Pancreas (tissue), 10 donors: ENCODE measurements around the gene SREBF1. TPM values are rescaled to one million over a fixed set of nuclear protein-coding genes. Genes with fewer than 3 reads are reported as not detected.

ENCODE experiments used
- ATAC-seq, 4 donors: fragments of 200-7000 bp; cut with Tn5 transposase; one replicate each; pipeline versions ENCODE4 v1.8.0 to v1.9.1; 2020; ENCODE audit warnings: mild to moderate bottlenecking in 4 of 4, moderate library complexity in 4 of 4
- DNase-seq, 6 donors: peaks; one replicate each; pipeline ENCODE4 v3.0.0-alpha.2; 2020
- FAIRE-seq: peaks from 2 replicates; lab custom pipeline; 2012; peaks lifted over from hg19 to GRCh38; lab: Jason Lieb, UNC
- H3K27ac ChIP-seq, 4 donors: fragments of 200-600 bp; sonication (generic); 1 replicate in 3 of 4; 2 replicates in 1 of 4; pipeline versions ENCODE4 v1.5.0 to v1.8.0; 2020
- H3K27me3 ChIP-seq, 4 donors: fragments of 200-600 bp; one replicate each; pipeline ENCODE4 v1.8.0; 2021
- H3K36me3 ChIP-seq, 3 donors: fragments of 200-600 bp; sonication (generic) in 1 of 3; one replicate each; pipeline versions ENCODE4 v1.5.0 to v1.8.0; 2020 to 2021
- H3K4me1 ChIP-seq, 3 donors: fragments of 200-600 bp; one replicate each; pipeline ENCODE4 v1.8.0; 2021
- H3K4me3 ChIP-seq, 4 donors: fragments of 200-600 bp; sonication (generic) in 2 of 4; one replicate each; pipeline versions ENCODE4 v1.5.0 to v1.8.0; 2020 to 2021
- H3K9me3 ChIP-seq, 4 donors: fragments of 200-600 bp; one replicate each; pipeline ENCODE4 v1.8.0; 2021
- WGBS, 2 donors: extraction: QIAGEN DNeasy Blood & Tissue Kit; methylation state at CpG; one replicate each; pipeline ENCODE4 v1.1.7; 2013; 5-methylcytosine and 5-hydroxymethylcytosine counted together
- intact Hi-C, 3 donors: fragments of 100-400 bp; cut with DNase I; formaldehyde crosslinking; loops; one replicate each; pipeline versions ENCODE4 v1.11.1 to v1.14.2; 2022
- polyA plus RNA-seq, 2 donors: library from polyadenylated mRNA; stranded (reverse); fragments of 200-250 nt; gene quantifications; one replicate each; pipeline ENCODE4 v1.2.3, GENCODE V29; 2013
- total RNA-seq, 6 donors: library from RNA; stranded (reverse); fragmentation: NEBNext Ultra II Directional in 4 of 6; extraction: Animal tissue kit (Norgen Biotek cat#: 25700) in 4 of 6; gene quantifications; one replicate each; pipeline versions ENCODE4 v1.2.1 to v1.2.4, GENCODE V29; 2021 to 2023
- TF ChIP-seq, protein P1 (sequence below), 4 donors: fragments of 200-600 bp; sonication (generic) in 3 of 4; IDR thresholded peaks; one replicate each; pipeline versions ENCODE4 v1.5.0 to v1.8.0; 2021; ENCODE audit warnings: antibody characterized with exemption in 4 of 4
- donor health status: healthy with polysubstance abuse.
- donor health status: DM: no; HTN: no; CAD: no; lungs with moderate emphysema.
- donor health status: DM: no; HTN: no; CAD: no.
- donor health status: control.
- donor health status: control.
- donor health status: Bipolar disorder and iron deficiency.
- donor health status: DM: yes; HTN: yes; CAD: no.
- donor health status: DM: no; HTN: no; CAD: no.
- donor health status: DM: no; HTN: no; CAD: no.
- donor health status: DM: yes; HTN: yes; CAD: no.

Gene SREBF1
- total and polyA plus RNA-seq, 8 donors: 12.0 to 77.5 (median 32.3) TPM

DNA sequence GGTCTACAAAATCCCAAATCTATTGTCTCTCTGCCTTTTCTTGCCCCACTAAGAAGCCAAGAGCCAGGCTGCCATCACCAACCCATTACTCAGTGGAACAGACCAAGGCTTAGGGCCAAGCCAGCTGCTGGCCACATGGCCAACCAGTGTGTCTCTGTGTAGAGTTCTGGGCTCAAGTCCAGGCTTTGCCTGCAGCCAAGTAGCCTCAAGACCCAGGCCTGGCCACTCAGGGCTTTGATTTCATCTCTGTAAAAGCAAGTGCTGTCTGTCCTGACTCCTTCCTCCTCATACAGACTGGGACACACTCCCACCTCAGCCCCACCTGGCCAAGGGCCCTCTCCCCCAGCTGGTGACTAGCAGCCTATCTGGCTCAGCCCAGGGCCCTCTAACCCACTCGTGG, 14.6 kb downstream of the SREBF1 start:
- H3K27me3 ChIP-seq: no peaks in the 10 kb centered on the region
- H3K4me3 ChIP-seq: peak overlapping the region in 1 of 4 donors; percentile 56
- H3K9me3 ChIP-seq: no peaks in the 10 kb centered on the region
- H3K4me1 ChIP-seq: peaks cover 24 to 48% (median 32%) of the 10 kb centered on the region in 3 donors
- FAIRE-seq (no peak), ATAC-seq (peak; percentile 30 to 47 (median 34)), DNase-seq (peak in 5 of 6 donors; percentile 72 to 86 (median 76))
- WGBS, 2 donors: 25 to 34% methylated on average over 1 of the region's 1 CpG
- peaks cover 0 to 5% (median 0%) of the 10 kb centered on the region in 3 donors for H3K36me3 ChIP-seq
- peak overlapping the region in 1 of 4 donors; percentile 11 for H3K27ac ChIP-seq
- intact Hi-C loops: no loop called here
- TF ChIP-seq, protein P1, sequence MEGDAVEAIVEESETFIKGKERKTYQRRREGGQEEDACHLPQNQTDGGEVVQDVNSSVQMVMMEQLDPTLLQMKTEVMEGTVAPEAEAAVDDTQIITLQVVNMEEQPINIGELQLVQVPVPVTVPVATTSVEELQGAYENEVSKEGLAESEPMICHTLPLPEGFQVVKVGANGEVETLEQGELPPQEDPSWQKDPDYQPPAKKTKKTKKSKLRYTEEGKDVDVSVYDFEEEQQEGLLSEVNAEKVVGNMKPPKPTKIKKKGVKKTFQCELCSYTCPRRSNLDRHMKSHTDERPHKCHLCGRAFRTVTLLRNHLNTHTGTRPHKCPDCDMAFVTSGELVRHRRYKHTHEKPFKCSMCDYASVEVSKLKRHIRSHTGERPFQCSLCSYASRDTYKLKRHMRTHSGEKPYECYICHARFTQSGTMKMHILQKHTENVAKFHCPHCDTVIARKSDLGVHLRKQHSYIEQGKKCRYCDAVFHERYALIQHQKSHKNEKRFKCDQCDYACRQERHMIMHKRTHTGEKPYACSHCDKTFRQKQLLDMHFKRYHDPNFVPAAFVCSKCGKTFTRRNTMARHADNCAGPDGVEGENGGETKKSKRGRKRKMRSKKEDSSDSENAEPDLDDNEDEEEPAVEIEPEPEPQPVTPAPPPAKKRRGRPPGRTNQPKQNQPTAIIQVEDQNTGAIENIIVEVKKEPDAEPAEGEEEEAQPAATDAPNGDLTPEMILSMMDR (IDR thresholded peaks at IDR 0.05): no peak

DNA sequence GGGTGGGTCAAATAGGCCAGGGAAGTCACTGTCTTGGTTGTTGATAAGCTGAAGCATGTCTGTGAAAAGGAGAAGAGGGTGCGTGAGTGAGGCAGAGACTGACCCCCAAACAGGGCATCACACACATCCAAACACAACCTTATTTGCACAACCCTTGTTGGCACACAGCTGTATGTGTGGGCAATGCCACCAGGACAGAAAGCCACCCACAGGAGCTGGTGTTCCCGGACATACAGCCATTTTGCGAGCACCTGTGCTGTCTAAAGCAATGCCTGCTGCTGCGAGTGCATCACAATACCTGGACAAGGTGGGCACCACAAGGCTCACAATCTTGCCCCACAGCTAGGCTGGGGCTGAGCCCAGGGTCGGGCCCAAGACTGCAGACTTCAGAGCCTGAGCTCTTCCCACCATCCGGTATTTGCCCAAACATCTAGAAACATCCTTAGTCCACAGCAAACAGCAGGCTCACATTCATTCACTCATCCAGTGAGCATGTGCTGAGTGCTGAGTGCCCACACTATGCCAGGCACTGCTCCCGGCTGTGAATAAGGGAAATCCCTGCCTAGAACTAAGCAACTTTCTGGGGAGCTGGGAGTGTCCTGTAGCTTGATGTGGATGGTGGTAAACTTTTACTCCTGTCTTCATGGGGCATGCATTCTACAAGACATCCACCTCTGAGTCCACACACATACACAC, 16.2 kb downstream of the SREBF1 start:
- TF ChIP-seq, protein P1 (IDR thresholded peaks at IDR 0.05): no peak
- Histone ChIP-seq H3K36me3 (peaks cover 0 to 5% (median 0%) of the 10 kb centered on the region in 3 donors), H3K4me1 (peaks cover 24 to 48% (median 32%) of the 10 kb centered on the region in 3 donors), H3K27me3 (no peaks in the 10 kb centered on the region), H3K9me3 (no peaks in the 10 kb centered on the region), H3K4me3 (no peak overlapping the region), H3K27ac (no peak overlapping the region)
- ATAC-seq (no peak), DNase-seq (peak in 1 of 6 donors; percentile 39), FAIRE-seq (no peak)
- WGBS, 2 donors: 79 to 82% methylated on average over 7 of the region's 7 CpGs
- intact Hi-C loops: no loop called here

DNA sequence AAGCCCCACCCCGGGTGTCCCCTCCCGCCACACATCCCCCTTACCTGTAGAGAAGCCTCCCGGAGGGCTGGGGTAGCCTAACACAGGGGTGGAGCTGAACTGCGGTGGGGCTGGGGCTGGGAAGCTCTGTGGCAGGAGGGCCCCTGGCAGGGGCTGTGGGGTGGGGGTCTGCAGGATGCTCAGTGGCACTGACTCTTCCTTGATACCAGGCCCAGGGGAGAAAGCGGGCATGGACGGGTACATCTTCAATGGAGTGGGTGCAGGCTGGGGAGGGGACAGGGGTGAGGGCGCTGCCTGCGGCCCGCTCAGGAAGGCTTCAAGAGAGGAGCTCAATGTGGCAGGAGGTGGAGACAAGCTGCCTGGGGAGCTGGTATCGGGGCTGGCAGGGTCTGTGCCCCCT, 16.7 kb downstream of the SREBF1 start:
- TF ChIP-seq, protein P1 (IDR thresholded peaks at IDR 0.05): no peak
- Histone ChIP-seq H3K27me3 (no peaks in the 10 kb centered on the region), H3K27ac (no peak overlapping the region), H3K4me1 (peaks cover 21 to 45% (median 28%) of the 10 kb centered on the region in 3 donors), H3K36me3 (peaks cover 0 to 5% (median 2%) of the 10 kb centered on the region in 3 donors), H3K4me3 (no peak overlapping the region), H3K9me3 (no peaks in the 10 kb centered on the region)
- WGBS, 2 donors: 87 to 89% methylated on average over 10 of the region's 10 CpGs
- FAIRE-seq: no peak
- DNase-seq: peak in 1 of 6 donors; percentile 67
- ATAC-seq: no peak
- intact Hi-C loops: no loop called here

DNA sequence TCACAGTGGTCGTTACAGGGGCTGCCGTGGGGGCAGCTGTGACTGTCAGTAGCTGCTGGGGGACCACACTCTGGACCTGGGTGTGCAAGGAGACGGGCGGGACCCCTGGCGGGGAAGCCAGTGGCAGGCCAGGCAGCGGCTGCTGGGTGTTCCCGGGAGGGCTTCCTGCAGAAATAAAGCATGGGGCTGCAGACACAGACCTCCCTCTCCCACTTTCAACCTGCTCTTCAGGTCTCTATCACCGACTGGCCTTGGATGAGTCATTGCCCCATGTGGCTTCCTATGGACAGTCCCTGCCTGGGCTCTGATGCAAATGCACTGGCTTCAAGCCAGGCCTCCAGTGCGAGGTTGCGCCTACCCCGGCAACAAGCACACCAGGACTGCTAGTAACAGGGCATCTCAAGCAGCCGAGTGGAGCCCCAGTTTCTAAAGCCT, 17.2 kb downstream of the SREBF1 start:
- Histone ChIP-seq H3K4me1 (peaks cover 16 to 40% (median 24%) of the 10 kb centered on the region in 3 donors), H3K36me3 (peaks cover 0 to 7% (median 5%) of the 10 kb centered on the region in 3 donors), H3K4me3 (no peak overlapping the region), H3K27ac (no peak overlapping the region), H3K27me3 (no peaks in the 10 kb centered on the region), H3K9me3 (no peaks in the 10 kb centered on the region)
- TF ChIP-seq, protein P1 (IDR thresholded peaks at IDR 0.05): no peak
- FAIRE-seq (no peak), ATAC-seq (peak in 3 of 4 donors; percentile 8 to 37 (median 13)), DNase-seq (peak; percentile 51 to 86 (median 76))
- intact Hi-C loops: loop anchor here in 1 of 3 donors (5.0 kb wide), 1 partner anchor 38 kb away; no protein-coding TSS in a partner anchor
- 67 to 69% methylated on average over 12 of the region's 12 CpGs for WGBS, 2 donors
